Pancreas (tissue), 10 donors: ENCODE results near the gene NAXE. TPM values are rescaled to one million over a fixed set of nuclear protein-coding genes. Genes with fewer than 3 reads are reported as not detected.
"Not testable (repeated sequence)": the region's sequence is repeated elsewhere in the genome, so short reads cannot be mapped to it uniquely, and the experiment has no call there.

Experiments used
- ATAC-seq, 4 donors: fragments of 200-7000 bp; cut with Tn5 transposase; one replicate each; pipeline versions ENCODE4 v1.8.0 to v1.9.1; 2020; ENCODE audit warnings: mild to moderate bottlenecking in 4 of 4, moderate library complexity in 4 of 4
- DNase-seq, 6 donors: peaks; one replicate each; pipeline ENCODE4 v3.0.0-alpha.2; 2020
- FAIRE-seq: peaks from 2 replicates; lab custom pipeline; 2012; peaks lifted over from hg19 to GRCh38; lab: Jason Lieb, UNC
- H3K27ac ChIP-seq, 4 donors: fragments of 200-600 bp; sonication (generic); 1 replicate in 3 of 4; 2 replicates in 1 of 4; pipeline versions ENCODE4 v1.5.0 to v1.8.0; 2020
- H3K27me3 ChIP-seq, 4 donors: fragments of 200-600 bp; one replicate each; pipeline ENCODE4 v1.8.0; 2021
- H3K36me3 ChIP-seq, 3 donors: fragments of 200-600 bp; sonication (generic) in 1 of 3; one replicate each; pipeline versions ENCODE4 v1.5.0 to v1.8.0; 2020 to 2021
- H3K4me1 ChIP-seq, 3 donors: fragments of 200-600 bp; one replicate each; pipeline ENCODE4 v1.8.0; 2021
- H3K4me3 ChIP-seq, 4 donors: fragments of 200-600 bp; sonication (generic) in 2 of 4; one replicate each; pipeline versions ENCODE4 v1.5.0 to v1.8.0; 2020 to 2021
- H3K9me3 ChIP-seq, 4 donors: fragments of 200-600 bp; one replicate each; pipeline ENCODE4 v1.8.0; 2021
- WGBS, 2 donors: extraction: QIAGEN DNeasy Blood & Tissue Kit; methylation state at CpG; one replicate each; pipeline ENCODE4 v1.1.7; 2013; 5-methylcytosine and 5-hydroxymethylcytosine counted together
- intact Hi-C, 3 donors: fragments of 100-400 bp; cut with DNase I; formaldehyde crosslinking; loops; one replicate each; pipeline versions ENCODE4 v1.11.1 to v1.14.2; 2022
- polyA plus RNA-seq, 2 donors: library from polyadenylated mRNA; stranded (reverse); fragments of 200-250 nt; gene quantifications; one replicate each; pipeline ENCODE4 v1.2.3, GENCODE V29; 2013
- total RNA-seq, 6 donors: library from RNA; stranded (reverse); fragmentation: NEBNext Ultra II Directional in 4 of 6; extraction: Animal tissue kit (Norgen Biotek cat#: 25700) in 4 of 6; gene quantifications; one replicate each; pipeline versions ENCODE4 v1.2.1 to v1.2.4, GENCODE V29; 2021 to 2023
- TF ChIP-seq, protein P1 (sequence below), 4 donors: fragments of 200-600 bp; sonication (generic) in 3 of 4; IDR thresholded peaks; one replicate each; pipeline versions ENCODE4 v1.5.0 to v1.8.0; 2021; ENCODE audit warnings: antibody characterized with exemption in 4 of 4
- donor health status: healthy with polysubstance abuse.
- donor health status: DM: no; HTN: no; CAD: no; lungs with moderate emphysema.
- donor health status: DM: no; HTN: no; CAD: no.
- donor health status: control.
- donor health status: control.
- donor health status: Bipolar disorder and iron deficiency.
- donor health status: DM: yes; HTN: yes; CAD: no.
- donor health status: DM: no; HTN: no; CAD: no.
- donor health status: DM: no; HTN: no; CAD: no.
- donor health status: DM: yes; HTN: yes; CAD: no.

The NAXE gene
- total and polyA plus RNA-seq, 8 donors = 23.9 to 60.4 (median 36.1) TPM

DNA sequence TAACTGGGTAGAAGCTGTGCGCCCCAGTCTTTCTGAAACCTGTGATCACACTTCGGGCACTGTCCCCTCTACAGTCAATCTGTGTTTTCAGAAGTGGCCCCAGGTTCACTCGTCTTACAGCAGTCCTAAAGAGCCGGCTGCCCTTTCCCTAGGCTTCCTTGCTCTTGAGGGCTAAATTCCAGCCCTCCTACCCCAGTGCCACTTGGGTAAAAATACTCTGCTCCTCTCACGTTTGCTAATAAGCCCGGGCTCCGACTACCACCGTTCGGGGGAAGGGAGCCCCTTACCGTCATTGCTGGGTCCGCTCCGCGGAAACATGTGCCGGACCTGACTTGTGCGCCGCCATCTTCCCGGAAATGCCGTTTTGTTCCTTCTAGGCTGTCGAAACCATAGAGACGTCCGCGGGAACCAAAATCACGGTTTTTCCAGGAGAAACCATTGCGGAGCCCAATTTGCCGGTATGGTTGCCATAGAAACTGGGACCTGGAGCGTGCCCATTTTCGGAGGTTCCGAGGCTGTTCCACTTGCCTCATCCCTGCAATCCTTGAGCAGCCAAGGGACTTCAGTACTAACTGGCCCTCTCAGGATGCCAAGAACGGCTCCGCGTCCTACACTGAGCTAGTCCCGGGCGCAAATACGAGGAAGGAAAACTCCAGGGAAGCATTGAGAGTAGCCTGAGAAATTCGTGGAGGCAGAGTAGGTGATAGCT is 9.7 kb downstream of the NAXE start, which contains the start of gene GPATCH4:
TSS of gene GPATCH4 (minus strand) at position 358 of the 709 bp plus-strand sequence.
- H3K4me3 ChIP-seq = peak within 1 kb of the TSS; percentile 45 to 76 (median 65)
- no peak for FAIRE-seq

DNA sequence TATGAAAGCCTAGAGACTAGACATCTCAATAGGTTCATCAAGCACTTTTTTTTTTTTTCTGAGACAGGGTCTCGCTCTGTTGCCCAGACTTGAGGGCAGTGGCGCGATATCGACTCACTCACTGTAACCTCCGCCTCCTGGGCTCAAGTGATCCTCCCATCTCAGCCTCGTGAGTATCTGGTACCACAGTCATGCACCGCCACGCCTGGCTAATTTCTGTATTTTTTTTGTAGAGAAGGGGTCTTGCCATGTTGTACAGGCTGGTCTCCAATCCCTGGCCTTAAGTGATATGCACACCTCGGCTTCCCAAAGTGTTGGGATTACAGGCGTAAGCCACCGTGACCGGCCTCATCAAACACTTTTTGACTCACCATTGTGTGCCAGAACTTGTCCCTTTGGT is 10.3 kb downstream of the NAXE start:
- FAIRE-seq (no peak), DNase-seq (peak in 1 of 6 donors; percentile 38), ATAC-seq (no peak)
- H3K36me3 ChIP-seq = no peaks in the 10 kb centered on the region
- 70 to 75% methylated on average over 12 of the region's 12 CpGs for WGBS, 2 donors
- intact Hi-C loops = loop anchor here in 1 of 3 donors (10.0 kb wide), 1 partner anchor 147 kb away; no protein-coding TSS in a partner anchor
- TF ChIP-seq, protein P1, sequence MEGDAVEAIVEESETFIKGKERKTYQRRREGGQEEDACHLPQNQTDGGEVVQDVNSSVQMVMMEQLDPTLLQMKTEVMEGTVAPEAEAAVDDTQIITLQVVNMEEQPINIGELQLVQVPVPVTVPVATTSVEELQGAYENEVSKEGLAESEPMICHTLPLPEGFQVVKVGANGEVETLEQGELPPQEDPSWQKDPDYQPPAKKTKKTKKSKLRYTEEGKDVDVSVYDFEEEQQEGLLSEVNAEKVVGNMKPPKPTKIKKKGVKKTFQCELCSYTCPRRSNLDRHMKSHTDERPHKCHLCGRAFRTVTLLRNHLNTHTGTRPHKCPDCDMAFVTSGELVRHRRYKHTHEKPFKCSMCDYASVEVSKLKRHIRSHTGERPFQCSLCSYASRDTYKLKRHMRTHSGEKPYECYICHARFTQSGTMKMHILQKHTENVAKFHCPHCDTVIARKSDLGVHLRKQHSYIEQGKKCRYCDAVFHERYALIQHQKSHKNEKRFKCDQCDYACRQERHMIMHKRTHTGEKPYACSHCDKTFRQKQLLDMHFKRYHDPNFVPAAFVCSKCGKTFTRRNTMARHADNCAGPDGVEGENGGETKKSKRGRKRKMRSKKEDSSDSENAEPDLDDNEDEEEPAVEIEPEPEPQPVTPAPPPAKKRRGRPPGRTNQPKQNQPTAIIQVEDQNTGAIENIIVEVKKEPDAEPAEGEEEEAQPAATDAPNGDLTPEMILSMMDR (IDR thresholded peaks at IDR 0.05) = no peak
- H3K27ac ChIP-seq = peak overlapping the region in 3 of 4 donors; percentile 28 to 66 (median 63)
- H3K27me3 ChIP-seq = no peaks in the 10 kb centered on the region
- H3K4me3 ChIP-seq = peak overlapping the region; percentile 45 to 76 (median 65)
- peaks cover 6 to 16% (median 12%) of the 10 kb centered on the region in 3 donors for H3K4me1 ChIP-seq
- H3K9me3 ChIP-seq = no peaks in the 10 kb centered on the region

More for the DNA sequence above, 9.7 kb downstream of the NAXE start, which contains the start of gene GPATCH4:
- intact Hi-C loops = loop anchor here in 1 of 3 donors (10.0 kb wide), 1 partner anchor 146 kb away; no protein-coding TSS in a partner anchor
- no peaks in the 10 kb centered on the region for H3K27me3 ChIP-seq
- H3K9me3 ChIP-seq = no peaks in the 10 kb centered on the region
- peak; percentile 92 to 95 (median 93) for ATAC-seq
- DNase-seq = peak; percentile 60 to 80 (median 74)
- 0 to 1% methylated on average over 35 of the region's 35 CpGs for WGBS, 2 donors
- no peaks in the 10 kb centered on the region for H3K36me3 ChIP-seq
- TF ChIP-seq, protein P1 (IDR thresholded peaks at IDR 0.05) = no peak
- H3K27ac ChIP-seq = peak within 1 kb of the TSS; percentile 9 to 66 (median 46)
- H3K4me1 ChIP-seq = peaks cover 6 to 16% (median 12%) of the 10 kb centered on the region in 3 donors

DNA sequence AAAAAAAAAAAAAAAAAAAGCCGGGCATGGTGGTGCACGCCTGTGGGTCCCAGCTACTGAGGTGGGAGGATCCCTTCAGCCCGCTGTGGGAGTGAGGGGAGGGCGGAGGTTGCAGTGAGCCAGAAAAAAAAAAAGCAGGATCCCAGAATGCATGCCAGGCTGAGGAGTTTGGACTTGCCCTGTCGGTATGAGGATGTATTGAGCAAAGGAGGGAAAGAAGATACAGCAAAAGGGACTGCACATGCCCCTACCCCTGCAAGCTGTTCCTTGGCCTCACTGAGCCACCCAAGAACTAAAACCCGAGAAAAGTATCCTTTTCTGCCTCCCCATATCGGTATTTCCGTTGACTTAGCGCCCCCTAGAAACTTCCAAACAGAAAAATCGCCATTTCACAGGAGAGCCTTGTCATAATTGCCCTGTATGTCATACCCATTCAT is 11.0 kb downstream of the NAXE start:
- TF ChIP-seq, protein P1 (IDR thresholded peaks at IDR 0.05) = no peak
- no peaks in the 10 kb centered on the region for H3K9me3 ChIP-seq
- H3K27ac ChIP-seq = no peak overlapping the region
- ATAC-seq = no peak
- H3K36me3 ChIP-seq = no peaks in the 10 kb centered on the region
- H3K4me3 ChIP-seq = no peak overlapping the region
- intact Hi-C loops = loop anchor here in 1 of 3 donors (10.0 kb wide), 1 partner anchor 148 kb away; no protein-coding TSS in a partner anchor
- H3K4me1 ChIP-seq = peaks cover 6 to 16% (median 12%) of the 10 kb centered on the region in 3 donors
- FAIRE-seq = no peak
- no peaks in the 10 kb centered on the region for H3K27me3 ChIP-seq
- 32 to 37% methylated on average over 9 to 10 of the region's 10 CpGs for WGBS, 2 donors
- peak in 1 of 6 donors; percentile 12 for DNase-seq

DNA sequence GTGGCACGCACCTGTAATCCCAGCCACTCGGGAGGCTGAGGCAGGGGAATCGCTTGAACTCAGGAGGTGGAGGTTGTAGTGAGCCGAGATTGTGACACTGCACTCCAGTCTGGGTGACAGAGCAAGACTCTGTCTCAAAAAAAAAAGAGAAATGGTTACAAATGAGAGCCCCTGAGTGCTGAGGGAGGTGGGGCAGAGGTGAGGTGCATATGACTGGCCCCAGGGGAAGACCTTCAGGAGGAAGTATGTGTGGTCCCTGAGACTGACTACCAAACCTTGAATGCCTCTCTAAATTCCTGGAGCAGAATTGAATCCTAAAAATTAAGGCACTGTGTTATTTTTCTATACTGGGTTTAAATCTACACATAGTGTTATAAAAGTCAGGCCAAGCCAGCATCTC is 15.8 kb downstream of the NAXE start:
- not testable (repeated sequence) for FAIRE-seq, DNase-seq, ATAC-seq, H3K27me3 ChIP-seq, H3K9me3 ChIP-seq, H3K4me1 ChIP-seq, H3K27ac ChIP-seq, H3K36me3 ChIP-seq, H3K4me3 ChIP-seq
- 65 to 81% methylated on average over 4 of the region's 4 CpGs for WGBS, 2 donors
- intact Hi-C loops = loop anchor here in 1 of 3 donors (10.0 kb wide), 1 partner anchor 153 kb away; no protein-coding TSS in a partner anchor

DNA sequence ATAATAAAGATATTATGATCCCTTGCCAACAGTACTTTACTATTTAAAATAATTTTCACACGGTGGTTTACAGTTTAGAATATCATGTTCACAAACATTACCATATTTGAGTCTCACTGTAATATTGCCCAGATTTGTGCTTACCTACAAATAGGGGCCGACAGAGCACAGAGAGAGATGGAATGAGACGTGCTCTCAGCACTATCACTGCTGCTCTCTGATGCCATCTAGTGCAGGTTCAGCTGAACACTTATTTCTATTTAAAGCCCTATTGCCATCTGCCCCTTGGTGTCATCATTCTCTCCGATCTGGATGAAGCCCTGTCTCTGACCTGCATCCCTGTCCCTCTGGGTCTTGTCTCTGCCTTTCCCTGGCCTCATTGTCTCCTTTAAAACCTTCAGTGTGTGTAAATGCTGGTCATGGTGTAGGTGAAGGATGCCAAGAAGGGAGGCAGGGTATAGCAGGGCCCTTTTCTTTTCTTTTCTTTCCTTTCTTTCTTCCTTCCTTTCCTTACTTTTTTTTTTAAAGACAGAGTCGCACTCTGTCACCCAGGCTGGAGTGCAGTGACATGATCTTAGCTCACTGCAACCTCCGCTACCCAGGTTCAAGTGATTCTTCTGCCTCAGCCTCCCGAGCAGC is 16.6 kb downstream of the NAXE start:
- no peaks in the 10 kb centered on the region for H3K36me3 ChIP-seq
- peak in 4 of 6 donors; percentile 7 to 61 (median 46) for DNase-seq
- intact Hi-C loops = loop anchor here in 1 of 3 donors (10.0 kb wide), 1 partner anchor 153 kb away; no protein-coding TSS in a partner anchor
- no peaks in the 10 kb centered on the region for H3K4me1 ChIP-seq
- H3K4me3 ChIP-seq = no peak overlapping the region
- peak; percentile 80 to 99 (median 98) for ATAC-seq
- H3K27me3 ChIP-seq = no peaks in the 10 kb centered on the region
- no peaks in the 10 kb centered on the region for H3K9me3 ChIP-seq
- TF ChIP-seq, protein P1 (IDR thresholded peaks at IDR 0.05) = peak; percentile 22 to 60 (median 54)
- peak; percentile 23 for FAIRE-seq
- 23 to 26% methylated on average over 7 of the region's 7 CpGs for WGBS, 2 donors
- no peak overlapping the region for H3K27ac ChIP-seq
